NCI-H345 (cell line): ENCODE measurements around the gene PIAS2.

Experiments
- DNase-seq: peaks from one replicate; lab custom pipeline; 2025; lab: John Stamatoyannopoulos, UW

Gene PIAS2

GRCh38 chr18:46756559-46757201, 160.6 kb downstream of the PIAS2 start, which contains the start of gene ST8SIA5:
ST8SIA5 (minus strand) TSS chr18:46757053; CDS start chr18:46756508, 545 bp downstream.
- DNase-seq: peak; percentile 88

GRCh38 chr18:46756025-46756558, 161.2 kb downstream of the PIAS2 start:
- no peak for DNase-seq

- peak; percentile 25 for DNase-seq
Observed at GRCh38 chr18:46755315-46756024, 161.8 kb downstream of the PIAS2 start.

DNA sequence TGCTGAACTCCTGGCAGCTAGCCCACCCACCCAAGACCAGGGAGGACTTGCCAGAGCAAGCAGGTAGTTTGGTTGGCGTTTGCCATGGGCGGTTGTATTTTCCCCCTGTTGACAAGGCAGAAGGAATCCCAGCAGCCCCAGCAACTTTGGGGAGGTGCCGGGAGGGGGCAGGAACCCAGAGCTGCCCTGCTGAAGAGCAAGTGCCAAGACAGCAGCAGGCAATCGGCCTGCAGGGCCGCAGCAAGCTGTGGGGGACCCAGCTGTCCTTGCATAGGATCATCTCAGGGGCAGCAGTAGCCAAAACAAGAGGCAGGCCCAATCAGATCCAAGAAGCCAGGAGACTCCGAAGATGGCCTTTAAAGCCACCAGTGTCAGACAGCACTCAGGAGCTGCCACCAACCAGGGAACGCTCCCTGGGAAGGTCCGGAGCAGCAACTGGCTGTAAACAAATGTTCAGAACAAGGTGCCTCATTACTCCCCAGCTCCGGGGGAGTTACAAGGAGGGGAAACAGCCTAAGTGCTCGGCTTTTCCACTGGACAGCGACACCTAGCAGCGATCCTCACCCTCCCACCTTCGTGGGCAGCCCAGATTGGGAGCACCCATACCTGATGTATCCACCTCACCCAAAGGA, 162.5 kb downstream of the PIAS2 start:
- DNase-seq: no peak

GRCh38 chr18:46754188-46754587, 163.1 kb downstream of the PIAS2 start:
- DNase-seq: no peak
